ENCODE measurements around the gene RTP5. TPM values are rescaled to one million over a fixed set of nuclear protein-coding genes. Genes with fewer than 3 reads are reported as not detected.
A peak's percentile ranks its signal among the peaks of the same experiment; 100 is the strongest.

RTP5 gene
- total and polyA plus RNA-seq, 2 of the 8 experiments (the other 6 are each of a cell fraction or from before 2014, with no cell fraction given): not detected

- no peak overlapping the region for H2BK5ac ChIP-seq (ENCODE audit: low read depth, low read length)
- 89% methylated on average over 9 of the region's 10 CpGs; no CpG with 5 or more reads in 1 of the 2 experiments for WGBS, 2 experiments (ENCODE audit: extremely low coverage in 1 of 2, insufficient coverage in 1 of 2, insufficient read length in 1 of 2, insufficient replicate concordance in 2 of 2, low coverage in 1 of 2, low lambda C conversion rate in 2 of 2, missing lambda C conversion rate in 1 of 2)
- no peak overlapping the region for H3K4me3 ChIP-seq (ENCODE audit: extremely low read depth in 1 of 4, insufficient read depth in 2 of 4, low read depth in 3 of 4, low read length in 4 of 4)
- no peaks in the 10 kb centered on the region for H3K9me3 ChIP-seq (ENCODE audit: insufficient read depth in 2 of 2, low read depth in 1 of 2, low read length in 1 of 2)
- DNase-seq (ENCODE audit: low read depth in 1 of 2, low spot score in 2 of 2) (peak in 1 of 2 experiments; percentile 39), FAIRE-seq (no peak)
- no peaks in the 10 kb centered on the region for H3K4me1 ChIP-seq (replicated peaks in 1 of 4; ENCODE audit: control insufficient read depth in 3 of 4, insufficient read depth in 4 of 4, low read length in 3 of 4)
- H3K23ac ChIP-seq (ENCODE audit: insufficient read length): no peak overlapping the region
- no peaks in the 10 kb centered on the region for H3K79me2 ChIP-seq (ENCODE audit: control insufficient read depth in 1 of 2, insufficient read depth in 2 of 2, low read length in 2 of 2)
- H3K4ac ChIP-seq (replicated peaks; ENCODE audit: insufficient read length, low read depth, low read length): no peak overlapping the region
- no peak overlapping the region for H3K4me2 ChIP-seq (ENCODE audit: insufficient read depth in 1 of 2, low read depth in 2 of 2, low read length in 2 of 2)
- H2BK120ac ChIP-seq (replicated peaks; ENCODE audit: low read depth, low read length): no peak overlapping the region
- H3K36me3 ChIP-seq (ENCODE audit: control insufficient read depth in 2 of 4, insufficient read depth in 4 of 4, low read length in 3 of 4): no peaks in the 10 kb centered on the region
- no peak overlapping the region for H3K14ac ChIP-seq (ENCODE audit: insufficient read length)
- H3K23me2 ChIP-seq (ENCODE audit: low read depth, low read length): no peaks in the 10 kb centered on the region
- H3K27ac ChIP-seq (ENCODE audit: low read depth, low read length): no peak overlapping the region
- no peak overlapping the region for H2AFZ ChIP-seq (ENCODE audit: low read length)
- H2BK12ac ChIP-seq (ENCODE audit: low read depth, low read length): no peak overlapping the region
- no peak overlapping the region for H2BK15ac ChIP-seq (ENCODE audit: low read length)
- CTCF ChIA-PET (ENCODE audit: partially characterized antibody): interaction anchor here (1.0 to 1.6 kb wide), 3 partner anchors 16 to 129 kb away, joined by 3 to 4 read pairs (median 3); no protein-coding TSS in a partner anchor
- H3K27me3 ChIP-seq (replicated peaks in 1 of 4; ENCODE audit: control insufficient read depth in 3 of 4, extremely low read depth in 1 of 4, insufficient read depth in 3 of 4, low read length in 3 of 4): no peaks in the 10 kb centered on the region
- no peak overlapping the region for H4K8ac ChIP-seq (ENCODE audit: extremely low read depth, insufficient read depth, low read length)
- H4K5ac ChIP-seq (ENCODE audit: insufficient read length, low read depth, low read length): no peak overlapping the region
- H4K20me1 ChIP-seq (replicated peaks in 1 of 2; ENCODE audit: control insufficient read depth in 1 of 2, insufficient read depth in 2 of 2, low read length in 2 of 2): no peaks in the 10 kb centered on the region
- H3K56ac ChIP-seq (replicated peaks; ENCODE audit: insufficient read length, low read depth, low read length): no peak overlapping the region
- no peak overlapping the region for H4K91ac ChIP-seq (replicated peaks; ENCODE audit: insufficient read length, low read length)
- POLR2A ChIA-PET (ENCODE audit: partially characterized antibody): no interaction called here
- no peak overlapping the region for H2AK5ac ChIP-seq (ENCODE audit: low read depth, low read length)
- no peaks in the 10 kb centered on the region for H3K79me1 ChIP-seq (ENCODE audit: low read depth, low read length)
- no peak overlapping the region for H2BK20ac ChIP-seq (ENCODE audit: low read length)
- H3K18ac ChIP-seq (ENCODE audit: extremely low read depth, low read length): no peak overlapping the region
- no peak overlapping the region for H3K9ac ChIP-seq (replicated peaks in 1 of 4; ENCODE audit: extremely low read depth in 1 of 4, low read depth in 3 of 4, low read length in 3 of 4)
- TF ChIP-seq, protein P1, sequence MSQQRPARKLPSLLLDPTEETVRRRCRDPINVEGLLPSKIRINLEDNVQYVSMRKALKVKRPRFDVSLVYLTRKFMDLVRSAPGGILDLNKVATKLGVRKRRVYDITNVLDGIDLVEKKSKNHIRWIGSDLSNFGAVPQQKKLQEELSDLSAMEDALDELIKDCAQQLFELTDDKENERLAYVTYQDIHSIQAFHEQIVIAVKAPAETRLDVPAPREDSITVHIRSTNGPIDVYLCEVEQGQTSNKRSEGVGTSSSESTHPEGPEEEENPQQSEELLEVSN (IDR thresholded peaks at IDR 0.05): no peak
- TF ChIP-seq SRF (IDR thresholded peaks at IDR 0.05; ENCODE audit: low read depth, low read length) (no peak), EZH2 (IDR thresholded peaks at IDR 0.05; ENCODE audit: low read depth, low read length, severe bottlenecking) (no peak), NANOG (IDR thresholded peaks at IDR 0.05; ENCODE audit: insufficient read depth, low read depth, low read length, poor library complexity, severe bottlenecking) (no peak), CBX8 (IDR thresholded peaks at IDR 0.05; ENCODE audit: borderline replicate concordance, low read depth, low read length) (no peak), SP2 (IDR thresholded peaks at IDR 0.05; ENCODE audit: low read length) (no peak), TAF1 (IDR thresholded peaks at IDR 0.05; ENCODE audit: low read depth, low read length) (no peak), TAF7 (optimal IDR thresholded peaks at IDR 0.05; ENCODE audit: borderline replicate concordance, low read depth, low read length) (no peak), SP1 (IDR thresholded peaks at IDR 0.05; ENCODE audit: low read depth, low read length) (no peak)
- TF ChIP-seq, protein P2, sequence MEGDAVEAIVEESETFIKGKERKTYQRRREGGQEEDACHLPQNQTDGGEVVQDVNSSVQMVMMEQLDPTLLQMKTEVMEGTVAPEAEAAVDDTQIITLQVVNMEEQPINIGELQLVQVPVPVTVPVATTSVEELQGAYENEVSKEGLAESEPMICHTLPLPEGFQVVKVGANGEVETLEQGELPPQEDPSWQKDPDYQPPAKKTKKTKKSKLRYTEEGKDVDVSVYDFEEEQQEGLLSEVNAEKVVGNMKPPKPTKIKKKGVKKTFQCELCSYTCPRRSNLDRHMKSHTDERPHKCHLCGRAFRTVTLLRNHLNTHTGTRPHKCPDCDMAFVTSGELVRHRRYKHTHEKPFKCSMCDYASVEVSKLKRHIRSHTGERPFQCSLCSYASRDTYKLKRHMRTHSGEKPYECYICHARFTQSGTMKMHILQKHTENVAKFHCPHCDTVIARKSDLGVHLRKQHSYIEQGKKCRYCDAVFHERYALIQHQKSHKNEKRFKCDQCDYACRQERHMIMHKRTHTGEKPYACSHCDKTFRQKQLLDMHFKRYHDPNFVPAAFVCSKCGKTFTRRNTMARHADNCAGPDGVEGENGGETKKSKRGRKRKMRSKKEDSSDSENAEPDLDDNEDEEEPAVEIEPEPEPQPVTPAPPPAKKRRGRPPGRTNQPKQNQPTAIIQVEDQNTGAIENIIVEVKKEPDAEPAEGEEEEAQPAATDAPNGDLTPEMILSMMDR (IDR thresholded peaks at IDR 0.05; ENCODE audit: control extremely low read depth in 1 of 3, insufficient read depth in 1 of 3, low read depth in 1 of 3, low read length in 3 of 3): no peak
Observed at GRCh38 chr2:241852981-241853631, 16.4 kb upstream of the RTP5 start.
